OCI-M2 (cell line): Measurements from ENCODE around the gene DMKN.

Experiments
- DNase-seq: peaks from one replicate; lab custom pipeline; 2025; ENCODE audit not compliant: unreplicated experiment; lab: John Stamatoyannopoulos, UW

Gene DMKN

DNA sequence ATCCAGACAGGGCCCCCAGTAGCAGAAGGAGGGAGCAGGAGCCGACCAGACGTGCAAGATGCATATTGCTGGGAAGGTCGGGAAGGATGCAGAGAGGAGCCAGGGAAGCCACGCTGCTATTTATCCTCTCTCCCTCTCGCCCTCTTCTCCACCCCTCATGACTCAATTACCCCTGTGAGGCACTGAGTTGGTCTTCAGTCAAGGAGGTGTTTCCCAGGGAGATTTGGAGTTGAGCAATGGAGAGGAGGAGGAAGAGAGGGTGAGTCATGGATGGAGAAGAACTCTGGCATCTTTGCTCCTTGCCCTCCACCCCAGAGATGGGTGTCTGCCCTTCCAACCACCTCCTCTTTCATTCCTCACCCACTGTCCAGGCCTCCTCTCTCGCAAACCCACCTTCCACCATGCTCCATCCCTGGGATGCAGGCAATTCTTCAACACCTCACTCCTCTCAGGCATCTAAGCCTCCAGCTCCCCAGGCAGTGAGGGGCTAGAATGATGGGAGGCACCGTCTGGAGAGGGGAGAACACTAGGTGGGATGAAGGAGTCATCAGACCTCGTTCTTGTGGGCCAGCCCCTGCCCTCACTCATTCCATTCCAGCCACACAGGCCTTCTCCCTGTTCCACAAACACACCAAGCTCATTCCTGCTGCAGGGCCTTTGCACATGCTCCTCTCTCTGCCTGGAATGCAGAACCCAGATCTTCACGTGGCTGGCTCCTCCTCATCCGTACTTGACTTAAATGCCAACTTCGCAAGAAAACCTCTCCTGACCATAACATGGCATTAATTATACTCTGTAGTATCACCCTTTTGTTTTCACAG, 15.0 kb upstream of the DMKN start, which contains the start of gene SBSN:
Gene SBSN (minus strand): TSS at position 94 of the 821 bp plus-strand sequence. CDS start 30 bp downstream, at position 64.
- no peak for DNase-seq

DNA sequence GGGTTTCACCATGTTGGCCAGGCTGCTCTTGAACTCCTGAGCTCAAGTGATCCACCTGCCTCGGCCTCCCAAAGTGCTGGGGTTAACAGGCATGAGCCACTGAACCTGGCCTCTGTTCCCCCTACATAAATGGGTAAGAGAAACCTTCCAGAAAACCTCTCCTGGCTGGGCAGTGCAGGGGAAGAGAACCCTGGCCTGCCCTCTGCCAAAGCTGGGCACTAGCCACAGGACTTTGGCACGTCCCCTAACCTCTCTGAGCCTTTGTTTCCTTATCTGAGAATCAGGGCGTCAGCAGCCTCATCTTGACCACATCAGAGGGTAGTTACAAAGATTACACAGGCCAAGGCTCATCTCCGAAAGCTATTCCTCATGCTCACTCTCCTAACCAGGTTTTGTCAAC, 12.4 kb upstream of the DMKN start:
- no peak for DNase-seq

DNA sequence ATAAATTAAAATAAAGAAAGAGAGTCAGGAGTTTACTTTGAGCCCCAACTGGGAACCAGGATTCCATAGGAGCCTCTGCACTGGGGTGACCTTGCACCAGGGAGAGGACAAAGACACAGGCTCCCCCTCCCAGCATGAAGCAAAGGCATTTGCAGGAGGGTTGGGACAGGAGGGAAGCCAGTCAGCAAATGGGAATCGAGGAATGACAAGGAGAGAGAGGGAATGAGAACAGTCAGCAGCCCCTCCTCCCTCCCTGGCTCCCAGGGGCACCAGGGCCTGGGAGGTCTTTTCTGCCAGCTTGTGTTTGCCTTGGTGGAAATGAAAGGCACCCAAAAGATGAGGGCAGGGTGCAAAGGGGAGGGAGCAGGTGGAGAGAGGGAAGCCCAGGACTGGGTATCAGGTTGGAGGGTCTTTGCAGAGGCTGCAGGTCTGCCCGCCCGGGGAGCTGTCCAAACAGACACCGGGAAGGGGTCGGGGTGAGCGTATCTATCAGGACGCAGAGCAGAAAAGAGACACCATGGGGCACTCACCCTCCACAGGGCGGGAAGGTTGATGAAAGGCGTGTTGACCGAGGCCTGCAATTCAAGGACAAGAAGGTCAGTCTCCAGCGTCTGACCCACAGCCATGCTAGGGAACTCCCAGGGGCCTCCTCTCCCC, 10.9 kb upstream of the DMKN start:
- DNase-seq, result no peak

DNA sequence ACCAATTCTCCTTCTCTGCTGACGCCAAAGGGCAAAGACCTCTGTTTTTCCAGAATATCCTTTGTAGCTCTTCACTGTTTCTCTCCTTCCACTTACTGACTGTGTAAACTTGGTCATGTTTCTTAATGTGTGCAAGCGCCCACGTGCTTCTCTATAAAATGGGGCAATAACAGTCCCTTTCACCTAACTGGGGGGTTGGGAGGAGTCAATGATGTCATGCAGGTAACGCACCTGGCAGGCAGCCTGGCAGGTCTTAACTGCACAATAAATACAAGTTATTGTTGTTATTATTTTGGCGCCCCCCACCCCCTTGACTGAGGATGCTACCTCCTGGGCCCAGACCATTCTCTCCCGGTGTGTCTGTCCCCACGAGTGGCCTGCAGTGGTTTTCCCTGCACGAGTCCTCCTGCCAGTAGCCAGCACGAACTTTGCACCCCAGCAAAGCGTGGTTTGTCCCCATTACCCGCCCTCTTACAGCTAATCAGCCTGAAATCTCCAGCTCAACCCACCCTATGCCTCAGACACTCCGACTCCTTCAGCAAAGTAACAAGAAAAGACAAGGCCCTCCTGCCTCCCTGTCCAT, 9.4 kb upstream of the DMKN start:
- no peak for DNase-seq

DNA sequence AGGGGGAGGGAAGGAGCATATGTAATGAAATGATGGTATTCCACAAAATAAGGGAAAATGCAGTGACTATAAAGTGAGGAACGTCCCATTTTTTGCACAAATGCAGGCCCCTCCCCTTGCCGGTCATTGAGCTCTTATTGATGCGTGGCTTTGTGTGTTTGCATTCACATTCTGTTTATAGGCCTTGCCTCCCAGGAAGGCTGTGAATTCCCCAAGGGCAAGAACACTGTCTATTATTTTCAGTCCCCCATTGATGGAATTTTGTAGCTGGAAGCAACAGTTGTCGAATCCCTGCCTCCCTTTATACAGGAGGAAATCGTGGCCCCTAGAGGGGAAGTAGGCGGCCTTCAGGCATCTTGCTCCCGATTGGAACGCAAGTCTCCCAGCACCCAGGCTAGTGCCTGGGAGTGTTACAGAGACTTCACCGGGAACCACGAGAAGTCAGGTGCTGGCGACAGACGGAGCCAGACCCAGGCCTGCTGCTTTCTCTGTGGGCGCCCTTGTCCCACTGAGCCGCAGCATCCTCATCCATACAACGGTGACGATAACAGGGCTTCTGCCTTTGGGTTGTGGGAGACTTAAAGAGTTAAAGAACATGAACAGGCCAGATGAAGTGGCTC, 7.8 kb upstream of the DMKN start:
- DNase-seq, result no peak

DNA sequence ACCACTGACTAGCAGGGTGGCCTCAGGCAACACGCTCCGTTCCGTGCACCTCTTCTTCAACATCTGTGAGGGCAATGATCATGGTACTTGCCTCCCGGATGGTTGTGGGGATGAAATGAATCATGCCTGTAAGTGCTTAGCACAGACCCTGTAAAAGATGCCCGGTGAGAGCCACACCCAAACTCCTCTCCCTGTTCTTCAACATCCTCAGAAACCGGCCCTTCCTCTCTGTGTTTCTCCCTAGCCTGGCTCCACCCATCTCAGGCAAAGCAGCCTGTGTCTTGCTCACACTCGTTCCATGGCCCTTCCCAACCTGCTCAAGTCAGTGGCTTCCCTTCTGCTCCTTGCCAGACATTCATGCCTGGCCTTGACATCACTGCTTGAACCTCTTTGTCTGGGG, 5.8 kb upstream of the DMKN start:
- no peak for DNase-seq

DNA sequence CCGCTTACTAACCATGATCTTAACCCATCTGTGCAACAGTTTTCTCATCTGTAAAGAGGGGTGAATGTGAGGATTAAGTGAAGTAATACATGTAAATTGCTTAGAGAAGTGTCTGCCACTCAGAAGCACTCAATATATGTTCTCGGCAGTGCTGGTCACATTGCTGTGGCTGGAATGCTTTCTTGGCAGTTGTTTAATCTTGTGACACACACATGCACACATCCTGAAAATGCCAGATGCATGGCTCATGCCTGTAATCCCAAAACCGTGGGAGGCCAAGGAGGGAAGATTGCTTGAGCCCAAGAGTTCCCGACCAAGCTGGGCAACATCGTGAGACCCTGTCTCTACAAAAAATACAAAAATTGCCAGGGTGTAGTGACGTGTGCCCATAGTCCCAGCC, 4.9 kb upstream of the DMKN start:
- DNase-seq, result no peak

DNA sequence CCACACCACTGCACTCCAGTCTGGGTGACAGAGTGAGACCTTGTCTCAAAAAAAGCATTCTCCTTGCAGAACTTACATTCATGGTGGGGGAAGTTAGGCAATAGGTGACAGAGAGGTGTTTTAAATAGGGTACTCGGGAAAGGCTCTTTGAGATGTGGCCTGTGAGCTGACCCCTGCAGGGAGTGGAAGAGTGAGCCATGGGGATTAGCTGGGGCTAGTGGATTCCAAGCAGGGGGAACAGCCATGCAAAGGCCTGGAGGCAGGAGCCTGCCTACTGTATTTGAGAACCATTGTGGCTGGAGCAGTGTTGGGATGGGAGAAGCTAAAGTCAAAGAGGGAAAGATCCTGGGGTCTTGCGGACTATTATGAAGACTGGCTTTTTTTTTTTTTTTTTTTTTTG, 3.9 kb upstream of the DMKN start:
- no peak for DNase-seq

DNA sequence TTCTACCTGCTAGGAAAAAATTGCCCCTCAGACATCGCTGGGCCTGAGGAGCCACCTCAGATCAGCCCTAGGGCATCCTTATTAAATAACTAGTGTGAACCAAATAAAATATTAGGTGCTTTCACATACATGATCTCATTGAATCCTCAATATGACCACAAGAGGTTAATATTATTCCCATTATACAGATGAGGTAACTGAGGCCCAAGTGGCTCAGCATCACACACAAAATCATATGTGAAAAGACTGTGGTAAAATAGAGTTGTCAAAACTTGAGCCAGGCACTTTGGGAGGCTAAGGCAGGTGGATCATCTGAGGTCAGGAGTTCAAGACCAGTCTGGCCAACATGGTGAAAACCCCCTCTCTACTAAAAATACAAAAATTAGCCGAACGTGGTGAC, 2.9 kb upstream of the DMKN start:
- no peak for DNase-seq

DNA sequence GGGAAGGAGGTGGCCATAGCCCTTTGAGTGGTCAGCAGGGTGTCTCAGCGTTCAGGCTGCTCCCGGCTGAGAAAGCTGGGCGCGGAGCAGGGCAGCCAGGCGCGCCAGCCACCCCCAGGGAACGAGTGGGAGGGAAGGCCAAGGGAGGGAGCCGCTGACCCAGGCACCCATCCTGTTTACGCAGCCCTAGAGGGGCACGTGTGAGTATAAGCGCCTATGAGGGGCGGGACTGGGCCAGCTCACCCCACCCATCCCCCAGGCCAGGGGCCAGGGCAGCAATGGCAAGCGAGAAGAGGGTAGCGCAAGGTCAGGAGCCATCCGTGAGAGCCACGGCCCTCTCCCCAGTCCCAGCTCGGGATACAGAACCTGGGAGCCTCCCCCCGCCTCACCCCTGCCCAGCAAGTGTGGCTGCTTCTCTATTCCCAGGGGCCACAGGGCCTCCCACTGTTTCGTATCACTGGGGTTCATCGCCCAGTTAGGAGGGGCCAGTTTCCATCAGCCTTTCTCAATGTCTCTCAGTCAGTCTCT, 897 bp upstream of the DMKN start:
- DNase-seq, result no peak

DNA sequence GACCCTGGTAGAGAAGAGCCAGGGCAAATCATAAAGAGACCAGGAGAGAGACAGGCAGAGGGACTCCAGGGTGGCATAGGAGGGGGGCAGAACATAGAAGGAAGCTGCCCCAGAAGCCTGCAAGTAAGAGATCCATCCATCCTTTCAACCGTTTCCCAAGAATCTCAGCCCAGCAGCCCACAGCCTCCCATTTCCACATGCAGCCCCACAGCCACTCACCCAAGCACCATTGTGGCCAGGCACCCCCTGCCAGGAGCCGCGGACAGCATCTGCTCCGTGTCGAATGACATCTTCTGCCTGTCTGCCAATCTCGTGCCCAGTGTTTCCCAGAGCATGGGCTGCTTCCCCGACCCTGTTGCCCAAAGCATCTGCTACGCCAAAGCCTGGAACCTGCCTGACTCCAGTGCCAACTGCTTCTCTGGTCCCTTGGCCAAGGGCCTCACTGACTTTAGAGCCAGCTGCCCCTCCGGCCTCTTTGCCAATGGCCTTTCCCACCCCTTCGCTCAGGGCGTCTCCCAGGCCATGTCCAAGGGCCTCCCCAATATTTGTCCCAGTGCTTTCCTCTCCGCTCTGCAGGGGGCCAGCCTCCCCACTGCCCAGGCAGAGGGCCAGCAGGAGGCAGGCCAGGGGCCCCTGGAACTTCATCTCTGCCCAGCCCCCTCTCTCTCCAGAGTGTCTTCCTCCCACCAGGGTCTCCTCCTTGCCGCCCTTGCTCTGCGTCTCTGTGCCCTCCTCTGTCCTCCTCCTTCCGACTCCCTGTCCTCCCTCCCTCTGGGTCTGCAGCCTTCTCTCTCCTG, 420 bp downstream of the DMKN start:
- no peak for DNase-seq

DNA sequence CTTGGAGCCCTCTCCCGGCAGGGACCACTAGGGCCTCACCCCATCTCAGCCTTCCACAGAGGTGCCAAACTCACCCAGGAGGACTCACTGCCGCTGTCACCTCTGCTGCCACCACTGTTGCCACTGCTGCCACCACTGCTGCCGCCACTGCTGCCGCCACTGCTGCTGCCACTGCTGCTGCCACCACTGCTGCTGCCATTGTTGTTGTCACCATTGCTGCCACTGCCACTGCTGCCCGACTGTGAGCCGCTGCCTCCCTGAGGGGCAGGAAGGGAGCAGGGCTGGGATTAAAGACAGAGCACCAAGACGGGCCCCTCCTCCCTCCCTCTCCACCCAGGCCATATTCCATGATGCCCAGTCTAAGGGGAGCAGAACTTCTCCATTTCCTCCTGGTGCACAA, 2.1 kb downstream of the DMKN start:
- no peak for DNase-seq

DNA sequence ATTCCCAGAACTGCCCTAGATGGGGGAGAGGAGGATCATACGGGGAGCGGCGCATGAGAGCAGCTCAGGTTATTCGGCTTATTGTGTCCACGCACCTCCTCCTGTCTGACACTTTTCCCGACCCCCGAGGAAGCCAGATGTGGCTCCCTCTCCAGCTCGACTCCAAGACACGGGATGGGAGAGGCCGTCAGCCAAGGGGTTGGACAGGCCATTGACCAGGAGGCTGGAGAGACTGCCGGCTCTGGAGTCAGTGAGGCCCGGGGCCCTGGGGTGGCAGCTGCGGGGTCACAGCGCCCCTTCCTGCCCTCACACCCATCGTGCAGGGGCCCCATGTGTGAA, 2.9 kb downstream of the DMKN start:
- DNase-seq, result no peak

DNA sequence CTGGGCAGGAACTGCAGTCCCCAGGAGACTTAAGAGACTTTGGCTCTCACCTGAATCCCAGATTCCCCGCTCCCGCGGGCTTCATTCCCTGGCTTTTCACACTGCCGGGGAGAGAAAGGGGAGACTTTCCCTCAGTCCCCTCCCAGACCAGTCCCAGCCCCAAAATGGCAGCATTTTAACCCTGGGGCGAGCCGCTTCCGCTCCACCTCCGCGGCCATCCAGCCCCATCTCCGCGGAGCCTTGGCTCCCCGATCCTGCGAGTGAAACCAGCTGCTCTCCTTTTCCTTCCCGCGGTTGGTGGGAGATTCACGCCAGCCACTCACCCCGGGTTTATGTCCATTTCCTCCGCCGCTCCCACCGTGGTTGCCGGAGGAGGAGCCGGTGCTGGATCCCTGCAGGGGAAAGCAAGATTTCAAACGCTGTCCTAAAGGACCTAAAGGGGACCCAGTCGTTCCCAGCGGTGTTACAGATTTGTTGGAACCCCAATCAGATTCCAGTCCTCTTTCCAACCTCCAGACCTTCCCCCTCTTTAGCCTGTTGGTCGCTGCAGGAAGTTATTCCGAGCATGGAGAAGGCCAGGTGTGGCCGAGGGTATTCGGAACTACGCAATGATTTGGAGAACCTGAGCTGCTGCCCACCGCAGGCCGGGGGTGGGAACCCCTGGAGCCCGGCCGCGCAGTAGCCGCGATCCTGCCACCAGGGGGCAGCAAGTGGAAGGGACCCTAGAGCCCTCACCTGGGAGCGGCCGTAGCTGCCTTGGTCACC, 3.4 kb downstream of the DMKN start:
- DNase-seq, result peak; percentile 67

DNA sequence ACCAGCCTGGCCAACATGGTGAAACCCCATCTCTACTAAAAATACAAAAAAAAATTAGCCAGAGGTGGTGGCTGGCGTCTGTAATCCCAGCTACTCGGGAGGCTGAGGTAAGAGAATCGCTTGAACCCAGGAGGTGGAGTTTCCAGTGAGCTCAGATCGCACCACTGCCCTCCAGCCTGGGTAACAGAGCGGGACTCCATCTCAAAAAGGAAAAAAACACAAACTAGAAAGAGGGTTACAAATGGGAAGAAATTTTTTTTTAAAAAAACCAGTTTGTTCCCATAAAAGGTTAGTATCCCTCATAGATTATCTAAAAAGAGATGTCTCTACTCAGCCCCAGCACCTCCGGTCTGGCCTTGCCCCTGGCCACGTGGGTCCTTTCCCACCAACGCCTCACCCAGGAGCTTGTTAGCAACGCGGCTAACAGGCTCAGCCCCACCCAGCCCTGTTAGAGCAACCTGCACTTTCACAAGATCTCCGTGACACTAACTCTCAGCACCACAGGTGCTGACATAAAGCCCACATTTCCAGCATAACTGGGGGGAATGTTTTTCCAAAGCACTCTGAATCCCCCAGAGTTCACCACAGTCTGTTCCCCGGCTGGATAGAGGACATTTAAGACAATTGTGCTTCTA, 4.3 kb downstream of the DMKN start:
- DNase-seq, result peak; percentile 37

DNA sequence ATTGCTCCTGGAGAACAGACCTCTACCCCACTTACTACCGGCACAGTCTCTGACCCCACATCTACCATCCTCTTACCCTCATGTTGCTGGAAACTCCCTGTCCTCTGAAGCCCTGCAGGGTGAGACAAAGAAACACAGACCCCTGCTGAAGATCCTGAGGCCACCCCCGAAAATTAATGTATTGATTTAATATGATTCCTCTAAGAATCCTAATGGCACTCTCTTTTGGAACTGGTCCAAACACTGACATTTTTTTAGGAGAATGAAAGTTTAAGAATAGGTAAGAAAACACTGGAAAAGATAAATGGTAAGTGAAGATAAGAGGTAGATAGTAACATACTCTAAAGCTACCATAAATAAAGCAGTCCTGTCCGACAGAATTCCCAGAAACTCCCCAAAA, 5.3 kb downstream of the DMKN start:
- no peak for DNase-seq

DNA sequence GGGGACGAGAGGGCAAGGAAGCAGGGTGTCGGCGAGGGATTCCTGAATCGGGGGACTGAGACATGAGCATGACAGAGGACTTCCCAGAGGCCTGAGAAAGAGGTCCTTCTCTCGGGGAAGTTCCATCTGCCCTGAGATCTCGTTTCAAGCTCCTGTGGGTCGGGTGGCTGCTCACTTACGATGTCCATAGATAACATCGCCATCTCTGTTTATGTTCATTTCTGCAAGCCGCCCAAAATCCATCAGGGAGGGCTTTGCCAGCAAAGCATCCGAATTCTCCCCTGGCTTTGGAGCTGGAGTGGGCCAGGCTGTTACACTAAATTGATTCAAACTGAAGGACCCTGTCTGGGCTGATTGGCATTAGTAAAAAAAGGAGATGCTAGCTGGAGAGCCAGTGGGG, 5.9 kb downstream of the DMKN start:
- no peak for DNase-seq

DNA sequence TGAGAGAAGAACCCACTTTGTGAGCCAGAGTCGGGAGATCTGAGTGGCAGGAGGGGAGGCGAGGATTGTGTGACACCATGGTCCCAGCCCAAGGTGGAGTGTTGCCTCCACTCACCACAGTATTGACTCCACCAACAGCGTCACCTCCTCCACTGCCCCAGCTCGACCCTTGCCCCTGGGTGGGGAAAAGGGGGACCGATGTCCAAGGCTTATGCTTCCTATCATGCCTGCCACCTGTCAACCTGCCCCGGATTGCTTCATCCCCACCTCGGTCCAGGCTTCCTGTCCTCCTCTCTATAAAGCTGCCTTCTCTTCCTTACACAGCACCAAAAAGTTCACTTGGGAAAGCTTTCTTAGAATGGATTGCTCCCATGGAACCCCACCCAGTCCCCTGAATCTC, 7.4 kb downstream of the DMKN start:
- DNase-seq, result no peak

DNA sequence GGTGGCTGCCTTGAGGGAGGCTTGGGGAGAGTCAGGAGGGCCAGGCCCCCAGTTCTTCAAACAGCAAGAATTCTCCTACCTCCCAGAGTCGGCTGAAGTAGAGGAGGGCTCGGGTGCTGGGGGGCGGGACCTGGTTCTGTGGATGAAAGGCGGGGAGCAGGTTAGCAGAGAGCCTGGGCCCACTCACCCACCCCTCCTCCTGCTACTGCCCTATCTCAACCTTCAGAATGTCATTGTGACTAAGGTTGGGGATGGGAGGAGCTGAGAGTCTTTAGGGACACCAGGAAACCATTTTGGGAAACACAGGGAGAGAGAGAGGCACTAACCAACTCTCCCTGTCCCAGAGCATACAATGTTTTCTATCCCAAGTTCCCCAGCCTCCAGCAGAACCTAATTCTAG, 10.7 kb downstream of the DMKN start:
- no peak for DNase-seq

DNA sequence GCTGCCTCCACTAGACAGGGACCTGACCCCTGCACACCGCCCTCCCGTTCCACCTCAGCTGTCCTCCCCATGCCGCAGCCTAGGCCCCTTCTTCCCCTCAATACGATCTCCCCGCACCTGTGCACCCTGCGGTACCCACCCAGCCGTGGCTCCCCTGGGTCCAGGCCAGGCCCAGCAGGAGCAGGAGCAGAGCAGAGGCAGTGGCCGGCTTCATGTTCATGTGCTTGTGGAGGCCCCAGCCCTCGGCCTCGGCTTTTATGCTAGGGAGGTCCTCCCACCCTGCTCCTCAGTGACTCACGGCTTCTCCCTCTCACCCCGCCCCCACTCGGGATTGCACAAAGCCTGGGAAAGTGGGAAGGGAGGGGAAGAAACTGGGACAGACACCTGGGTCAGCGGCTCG, 11.8 kb downstream of the DMKN start:
- no peak for DNase-seq
